CD4-positive, alpha-beta T cell treated with Interferon gamma for 1 hour (primary cell): ENCODE results near the gene NRXN3.

ENCODE experiments used
- DNase-seq: peaks from one replicate; pipeline ENCODE4 v3.0.0-alpha.2; 2020

Gene NRXN3

GRCh38 chr14:79627058-79627457 is 1456.9 kb downstream of the NRXN3 start:
- no peak for DNase-seq

DNA sequence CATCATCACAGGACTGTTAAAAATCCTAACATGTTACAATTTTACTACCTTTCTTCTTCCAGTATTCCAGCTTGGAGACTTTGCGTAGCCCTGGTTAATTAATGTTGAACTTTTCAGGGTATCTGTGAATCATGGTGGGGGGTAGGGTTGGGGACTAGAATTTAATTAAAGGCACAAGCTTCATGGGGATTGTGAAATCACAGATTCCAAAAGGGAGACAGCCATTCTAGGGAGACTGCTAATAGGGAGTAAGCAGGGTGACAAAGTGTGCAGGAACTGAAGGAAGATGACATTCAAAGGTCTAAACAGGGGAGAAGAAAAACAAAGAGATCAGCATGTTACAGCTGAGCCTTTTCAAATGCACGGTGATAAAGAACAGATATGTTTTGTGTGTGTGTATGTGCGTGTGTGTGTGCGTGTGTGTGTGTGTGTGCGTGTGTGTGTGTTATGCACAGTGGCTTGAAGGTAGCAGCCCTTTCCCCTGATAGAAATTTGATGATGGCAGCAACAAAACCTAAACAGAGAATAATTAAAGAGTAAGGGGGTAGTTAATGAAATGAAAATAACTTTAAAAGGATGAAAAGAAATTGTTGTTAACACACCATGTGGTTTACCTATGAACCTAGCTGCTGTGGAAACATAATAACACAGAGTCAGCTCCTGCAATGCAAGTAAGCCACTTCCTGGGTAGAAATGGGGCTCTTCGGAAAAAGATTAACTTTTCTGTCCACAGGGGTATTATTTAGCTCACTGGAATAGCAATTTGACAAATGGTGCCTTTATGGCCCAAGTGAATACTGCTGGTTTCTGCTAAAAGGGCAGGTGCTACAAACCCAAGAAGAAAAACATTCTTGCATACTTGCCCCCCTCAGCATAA is 1459.5 kb downstream of the NRXN3 start:
- DNase-seq: no peak

DNA sequence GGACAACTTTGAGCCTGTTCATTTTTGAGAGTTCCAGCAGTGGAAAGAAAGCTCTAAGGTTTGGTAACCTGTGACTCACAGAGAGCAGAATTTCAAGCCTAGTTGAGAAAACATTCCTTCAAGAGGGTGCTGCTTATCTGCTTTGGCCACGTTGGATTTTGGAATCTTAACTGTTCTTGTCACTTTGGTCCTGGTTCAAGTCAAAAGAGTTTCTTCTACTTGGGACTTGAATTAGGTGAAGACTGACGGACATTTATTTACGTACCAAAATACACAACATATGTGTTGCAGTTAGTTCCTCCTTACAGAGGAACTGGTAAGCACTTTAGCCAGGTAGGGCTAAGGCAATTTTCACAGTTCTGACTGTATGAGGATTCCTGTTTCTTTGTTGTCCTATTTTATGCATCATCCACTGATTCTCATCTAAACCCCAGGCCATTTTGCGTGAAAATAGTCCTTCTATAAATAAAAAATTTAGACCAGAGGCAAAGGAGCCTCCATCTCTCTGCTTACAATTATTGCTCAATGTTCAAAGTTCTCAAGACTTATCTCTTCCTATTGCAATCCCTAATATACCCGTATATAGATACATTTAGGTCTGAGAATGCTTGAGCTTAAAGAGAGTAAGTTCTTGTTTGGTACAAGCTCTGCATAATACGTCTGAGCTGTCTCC is 1460.3 kb downstream of the NRXN3 start:
- DNase-seq: no peak

GRCh38 chr14:79631276-79631675 is 1461.1 kb downstream of the NRXN3 start:
- DNase-seq: no peak

GRCh38 chr14:79638672-79639266 is 1468.6 kb downstream of the NRXN3 start:
- no peak for DNase-seq

DNA sequence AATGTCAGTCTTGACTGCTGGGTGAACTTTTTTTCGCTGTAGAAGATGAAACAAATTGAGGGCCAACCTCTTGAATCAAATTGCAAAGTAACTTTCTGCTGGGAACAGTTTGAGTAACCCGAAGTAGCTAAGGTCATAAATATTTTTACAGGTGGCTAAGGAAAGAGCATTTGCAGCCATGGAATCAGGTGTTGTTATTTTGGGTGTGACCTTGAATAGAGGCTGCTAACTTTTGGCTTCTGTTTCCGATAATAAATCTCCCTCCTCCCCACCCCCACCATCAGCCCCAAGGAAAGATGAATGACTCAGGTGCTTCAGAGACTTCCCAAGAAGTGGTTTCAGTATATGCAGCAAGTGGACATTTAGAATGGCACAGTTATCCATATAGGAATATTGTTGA is 1469.4 kb downstream of the NRXN3 start:
- no peak for DNase-seq

DNA sequence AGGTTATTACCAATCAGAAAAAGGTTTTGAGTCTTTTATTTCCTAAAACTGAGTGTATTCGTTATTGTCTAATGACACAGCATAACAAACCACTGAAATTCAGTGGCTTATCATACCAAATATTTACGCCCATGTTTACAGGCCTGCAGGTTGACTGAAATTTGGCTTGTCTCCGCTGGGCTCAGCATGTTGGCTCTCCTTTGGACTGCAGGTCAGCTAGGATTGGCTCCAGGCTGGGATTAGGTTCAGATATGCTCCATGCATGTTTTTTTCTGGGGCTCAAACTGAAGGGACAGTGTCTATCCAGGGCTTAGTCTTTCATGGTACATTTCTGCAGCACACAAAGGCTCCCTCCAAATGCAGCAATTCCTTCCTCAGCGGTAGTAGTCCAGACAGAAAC is 1471.2 kb downstream of the NRXN3 start:
- no peak for DNase-seq

- DNase-seq: no peak
These were observed 1473.0 kb downstream of the NRXN3 start for GRCh38 chr14:79643132-79643531.

DNA sequence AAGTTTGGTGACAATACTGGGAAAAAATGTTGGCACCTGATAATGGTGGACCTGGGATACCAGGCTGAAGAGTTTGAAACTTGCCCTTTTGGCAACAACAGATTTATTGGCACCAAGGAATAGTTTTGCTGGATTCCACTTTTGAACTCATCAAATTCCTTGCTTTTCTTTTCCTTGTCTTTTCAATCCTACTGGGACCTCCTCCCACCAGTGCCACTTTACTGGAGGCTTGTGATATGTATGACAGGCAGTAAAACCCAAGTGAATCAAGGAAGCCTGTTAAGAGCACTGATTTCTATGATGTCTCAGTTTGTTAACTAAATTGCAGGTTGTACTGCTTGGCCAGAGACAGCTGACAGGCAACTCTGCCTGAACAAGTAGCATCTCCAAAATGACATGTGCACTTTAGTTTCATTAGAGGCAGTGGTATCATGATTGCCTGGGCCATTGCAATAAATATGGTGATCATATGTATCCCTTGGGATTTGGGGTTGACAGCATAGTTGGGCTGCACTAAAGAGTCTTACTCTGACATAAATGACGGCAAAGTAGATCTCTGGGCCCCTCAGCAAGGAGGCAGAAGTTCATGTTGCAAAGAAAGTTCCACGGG is 1475.7 kb downstream of the NRXN3 start:
- DNase-seq: no peak

DNA sequence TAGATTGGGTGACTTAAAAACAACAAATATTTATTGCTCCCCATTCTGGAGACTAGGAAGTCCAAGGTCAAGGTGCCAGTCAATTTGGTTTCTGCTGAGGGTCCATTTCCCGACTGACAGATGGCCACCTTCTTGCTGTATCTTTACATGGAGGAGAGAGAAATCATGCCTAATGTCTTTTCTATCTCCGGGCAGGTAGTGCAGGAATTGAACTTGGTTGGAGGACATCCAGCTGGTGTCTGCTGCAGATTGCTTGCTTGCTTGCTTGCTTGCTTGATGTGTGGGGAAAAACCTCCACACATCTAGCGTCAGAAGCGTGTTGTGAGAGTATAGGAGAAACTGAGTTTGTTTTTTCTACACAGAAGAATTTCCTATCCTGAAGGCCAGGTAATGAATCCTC is 1479.7 kb downstream of the NRXN3 start:
- no peak for DNase-seq

DNA sequence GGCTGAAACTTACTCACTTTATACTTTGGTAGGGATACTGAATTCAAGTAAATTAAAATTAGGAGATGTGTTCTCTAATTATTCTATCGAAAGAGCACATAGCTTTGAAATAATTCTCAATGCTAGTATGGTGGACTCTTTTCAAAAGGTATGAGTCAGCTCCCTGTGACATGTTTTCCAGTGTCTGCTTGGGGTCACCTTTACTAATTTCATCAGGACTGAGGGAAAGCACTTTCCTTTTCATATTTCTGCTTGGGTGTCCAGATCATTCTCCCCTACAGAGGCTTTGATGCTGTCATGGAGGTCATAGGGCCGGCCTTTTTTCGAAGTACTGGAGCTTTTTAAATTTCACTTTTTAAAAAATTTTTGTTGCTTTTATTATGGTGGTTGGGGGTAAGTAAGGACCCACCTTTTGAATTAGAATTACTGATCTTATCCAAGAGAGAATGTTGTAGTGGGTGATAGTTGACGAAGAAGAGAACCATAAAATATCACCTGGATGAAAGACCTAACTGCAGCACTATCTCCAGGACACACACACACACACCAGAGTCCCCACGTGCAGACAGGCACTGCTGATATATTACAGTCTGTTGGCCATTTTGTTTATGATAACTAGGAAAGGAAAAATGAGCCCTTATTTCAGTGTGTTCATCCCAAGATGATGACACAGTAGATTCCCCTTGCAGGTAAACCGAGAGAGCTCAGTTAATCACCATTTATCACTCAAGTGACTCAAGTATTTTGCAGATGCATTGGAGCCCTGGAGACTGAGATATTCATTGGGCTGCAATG is 1482.5 kb downstream of the NRXN3 start:
- no peak for DNase-seq

DNA sequence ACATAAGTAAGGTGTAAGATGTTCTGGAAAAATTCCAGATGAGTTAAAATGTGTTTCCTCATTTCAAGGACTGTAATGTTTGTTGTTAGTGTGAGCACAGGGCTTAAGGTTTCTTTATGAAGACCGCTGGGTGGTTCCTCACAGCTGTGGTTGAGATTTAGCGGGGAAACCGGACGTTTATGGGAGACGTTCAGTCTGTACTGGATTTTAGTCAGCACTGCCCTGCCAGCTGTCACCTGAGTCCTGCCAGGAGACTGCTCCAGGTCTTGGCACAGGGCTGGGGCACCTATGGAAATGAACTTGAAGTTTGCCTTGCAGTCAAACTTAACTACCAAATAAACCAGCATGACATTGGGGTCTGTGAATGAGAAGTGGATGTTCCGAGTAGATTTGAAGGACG is 1485.9 kb downstream of the NRXN3 start:
- DNase-seq: no peak

GRCh38 chr14:79656496-79656895 is 1486.3 kb downstream of the NRXN3 start:
- DNase-seq: no peak

GRCh38 chr14:79658221-79658620 is 1488.0 kb downstream of the NRXN3 start:
- DNase-seq: no peak

DNA sequence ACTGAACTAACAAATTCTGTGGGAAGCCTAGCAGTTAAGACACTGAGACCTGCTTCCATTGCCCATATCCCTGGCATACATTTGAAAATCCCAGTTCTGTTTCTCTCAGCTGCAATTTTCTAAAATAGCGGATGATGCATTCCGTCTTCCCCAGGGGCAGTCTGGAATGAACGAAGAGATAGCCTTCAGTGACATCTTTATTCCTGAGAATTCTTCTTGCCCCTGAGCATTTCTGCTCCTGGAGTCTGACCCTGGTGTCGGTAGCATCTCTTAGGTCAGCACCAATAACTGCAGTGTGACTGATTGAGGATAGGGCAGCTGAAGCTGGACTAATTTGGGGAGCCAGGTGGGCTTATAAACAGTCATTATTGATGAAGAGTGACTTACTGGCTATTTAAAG is 1488.6 kb downstream of the NRXN3 start:
- DNase-seq: no peak

DNA sequence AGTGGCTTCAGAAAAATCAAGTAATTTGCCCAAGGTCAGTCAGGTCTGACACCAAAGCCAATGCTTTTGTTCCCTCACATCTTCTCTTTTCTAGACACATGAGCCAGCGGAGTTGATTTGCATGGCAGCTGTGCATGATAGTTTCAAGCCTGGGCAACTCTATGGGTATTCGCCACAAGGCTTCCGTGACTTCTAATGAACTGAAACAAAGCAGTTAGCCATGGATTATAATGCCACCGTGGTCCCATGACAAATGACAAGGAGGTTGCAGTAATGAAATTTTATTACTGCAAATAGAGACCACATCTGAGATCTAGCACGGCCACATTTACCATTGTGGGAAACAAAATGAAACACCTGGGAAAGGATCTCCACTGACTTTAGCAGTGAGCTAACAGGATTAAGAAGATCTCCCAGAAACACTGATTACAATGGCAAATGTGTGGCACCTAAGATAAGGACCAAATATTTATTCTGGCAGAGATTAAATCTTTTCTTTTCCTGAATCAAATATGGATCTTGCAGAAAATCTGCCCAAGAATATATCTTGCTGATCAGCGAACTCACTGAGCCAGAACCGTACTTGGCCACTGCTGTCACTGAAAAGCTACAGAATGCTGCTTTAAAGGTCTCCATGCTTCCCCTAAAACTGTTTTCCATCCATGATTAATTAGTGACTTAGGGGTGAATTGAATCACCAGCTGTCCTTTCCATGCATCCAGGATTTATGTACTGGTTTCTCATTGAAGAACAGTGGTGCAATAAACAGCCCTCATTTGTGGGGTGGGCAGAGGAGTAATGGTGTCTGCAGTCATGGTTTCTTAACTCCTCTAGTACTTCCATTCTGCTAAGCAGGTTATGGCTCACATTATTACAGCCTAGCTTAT is 1490.1 kb downstream of the NRXN3 start:
- no peak for DNase-seq

DNA sequence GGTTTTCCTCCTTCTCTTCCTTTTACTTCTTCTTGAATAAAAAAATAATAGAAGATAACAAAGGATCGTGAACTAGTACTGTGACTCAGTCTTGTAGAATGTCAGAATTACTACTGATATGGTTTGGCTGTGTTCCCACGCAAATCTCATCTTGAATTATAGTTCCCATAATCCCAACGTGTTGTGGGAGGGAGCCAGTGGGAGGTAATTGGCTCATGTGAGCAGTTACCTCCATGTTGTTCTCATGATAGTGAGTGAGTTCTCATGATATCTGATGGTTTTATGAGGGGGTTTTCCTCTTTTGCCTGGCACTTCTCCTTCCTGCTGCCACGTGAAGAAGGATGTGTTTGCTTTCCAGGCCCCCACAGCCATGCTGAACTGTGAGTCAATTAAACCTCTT is 1491.6 kb downstream of the NRXN3 start:
- DNase-seq: no peak

- DNase-seq: no peak
These were observed 1493.3 kb downstream of the NRXN3 start for GRCh38 chr14:79663453-79663852.

GRCh38 chr14:79665556-79665955 is 1495.4 kb downstream of the NRXN3 start:
- DNase-seq: no peak

DNA sequence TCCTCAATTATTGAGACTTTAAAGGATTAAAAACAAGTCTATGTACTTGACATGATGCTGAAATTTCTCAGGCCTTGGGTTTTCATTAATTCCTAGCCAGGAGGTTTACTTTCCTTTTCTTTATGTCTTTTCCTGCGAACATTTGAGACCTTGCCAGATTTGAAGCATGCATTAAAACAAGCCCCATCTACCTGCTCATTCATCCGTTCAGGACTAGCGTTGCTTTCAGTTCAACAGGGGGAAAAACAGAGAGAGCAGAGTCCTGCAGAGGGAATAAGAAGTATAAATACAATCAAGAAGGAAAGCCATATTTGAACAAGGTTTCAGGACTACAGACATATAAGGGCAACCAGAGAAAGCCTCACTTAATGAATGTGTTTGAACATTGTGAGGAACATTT is 1498.8 kb downstream of the NRXN3 start:
- DNase-seq: no peak

GRCh38 chr14:79670811-79671210 is 1500.6 kb downstream of the NRXN3 start:
- DNase-seq: no peak

- no peak for DNase-seq
These were observed 1509.9 kb downstream of the NRXN3 start for GRCh38 chr14:79680087-79680486.
